A549 treated with AZD2906 at 1 μM for 4 hours (cell line): Measurements from ENCODE around the gene DPM2. TPM values are rescaled to one million over a fixed set of nuclear protein-coding genes. Genes with fewer than 3 reads are reported as not detected.

Experiments used
- total RNA-seq: library from RNA; stranded (reverse); fragments of 200-300 nt; extraction: Qiagen RNA extraction; gene quantifications from 5 replicates; pipeline ENCODE4 v1.2.3, GENCODE V29; 2022

Gene DPM2, protein sequence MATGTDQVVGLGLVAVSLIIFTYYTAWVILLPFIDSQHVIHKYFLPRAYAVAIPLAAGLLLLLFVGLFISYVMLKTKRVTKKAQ
- 32.7 to 43.3 TPM (median 42.9 TPM) in 5 replicates for total RNA-seq

DNA sequence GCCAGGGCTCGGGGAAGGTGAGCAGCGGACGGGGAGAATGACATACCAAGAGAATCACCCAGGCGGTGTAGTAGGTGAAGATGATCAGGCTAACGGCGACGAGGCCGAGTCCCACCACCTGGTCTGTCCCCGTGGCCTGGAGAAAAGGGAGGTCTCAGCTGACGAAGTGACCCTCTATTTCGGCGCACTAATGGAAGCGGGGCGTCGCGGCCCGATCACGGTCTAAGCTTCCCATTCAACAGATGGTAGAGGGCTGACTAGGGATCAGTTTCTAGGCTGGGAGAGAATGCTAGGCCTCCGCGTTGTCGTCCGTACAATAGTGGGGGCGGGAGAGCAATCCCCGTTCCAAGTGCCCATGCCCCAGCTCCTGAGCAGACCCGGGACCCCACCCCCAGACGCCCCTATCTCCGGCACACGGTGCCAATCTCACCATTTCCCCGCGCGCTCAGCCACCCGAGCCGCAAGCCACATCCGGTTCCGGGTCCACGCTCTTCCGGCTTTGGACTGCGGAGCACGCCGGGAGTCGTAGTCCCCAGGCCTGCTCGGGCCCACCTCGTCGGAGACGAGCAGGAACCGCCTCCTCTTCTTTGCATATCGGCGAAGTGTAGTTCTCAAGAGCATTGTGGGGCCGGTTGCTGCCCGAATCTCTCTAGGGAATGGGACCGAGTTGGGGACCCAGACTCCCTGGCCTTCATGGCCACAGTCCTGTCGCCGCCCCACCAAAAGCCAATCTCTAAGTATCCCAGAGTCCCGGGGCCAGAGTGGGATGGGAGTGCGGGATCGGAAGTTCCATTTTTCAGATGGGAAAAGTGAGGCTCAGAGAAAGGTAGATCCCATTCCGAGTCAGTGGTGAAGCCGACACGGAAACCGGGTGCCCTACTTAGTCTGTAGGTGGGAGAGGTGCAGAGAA is at the start of gene DPM2:
Gene DPM2, minus strand, starts transcription at position 467 of the 910 bp plus-strand sequence. Its CDS starts 34 bp downstream, at position 433.

DNA sequence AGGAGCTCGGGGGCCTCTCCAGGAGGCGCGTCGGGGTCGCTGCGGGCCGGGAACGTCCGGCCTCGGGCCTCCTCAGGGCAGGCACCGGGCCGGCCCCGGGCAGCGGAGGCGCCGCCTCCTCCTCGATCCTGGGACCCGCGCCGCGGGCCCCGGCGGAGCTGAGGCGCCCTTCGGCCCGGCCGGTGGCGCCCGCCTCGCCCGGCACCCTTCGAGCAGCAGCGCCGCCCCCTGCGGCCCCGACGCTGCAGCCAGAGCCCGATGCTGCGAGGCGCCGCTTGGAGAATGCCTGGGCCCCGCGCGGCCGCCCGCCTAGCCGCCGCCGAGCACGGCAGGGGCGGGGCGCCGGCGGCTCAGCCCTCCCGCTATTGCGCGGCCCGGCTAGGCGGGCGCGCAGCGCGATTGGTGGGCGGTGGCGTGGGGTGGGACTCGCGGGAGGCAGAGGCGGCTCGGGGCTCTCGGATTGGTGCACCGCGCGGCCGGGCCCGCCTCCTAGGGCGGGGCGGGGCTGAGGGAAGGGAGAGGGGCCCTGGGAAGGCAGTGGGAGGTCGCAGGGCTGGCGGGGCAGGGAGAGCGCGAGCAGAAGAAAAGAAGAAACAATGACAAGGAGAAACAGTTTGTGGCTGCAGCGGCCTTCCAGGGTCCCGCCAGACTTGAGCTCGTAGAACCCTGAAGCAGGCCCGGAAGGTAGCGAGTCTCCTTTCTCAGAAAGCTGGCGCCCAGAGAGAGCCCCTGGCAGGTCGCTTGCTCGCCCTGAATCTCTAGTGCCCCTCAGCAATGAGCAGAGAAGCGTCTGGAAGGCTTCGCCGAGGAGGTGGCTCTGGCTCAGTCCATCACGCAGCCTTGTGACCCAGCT is 43.3 kb upstream of the DPM2 start, which contains the start of gene EEIG1:
Gene EEIG1, minus strand, starts transcription at position 284 of the 853 bp plus-strand sequence. CDS start 852 bp downstream, outside the sequence.

DNA sequence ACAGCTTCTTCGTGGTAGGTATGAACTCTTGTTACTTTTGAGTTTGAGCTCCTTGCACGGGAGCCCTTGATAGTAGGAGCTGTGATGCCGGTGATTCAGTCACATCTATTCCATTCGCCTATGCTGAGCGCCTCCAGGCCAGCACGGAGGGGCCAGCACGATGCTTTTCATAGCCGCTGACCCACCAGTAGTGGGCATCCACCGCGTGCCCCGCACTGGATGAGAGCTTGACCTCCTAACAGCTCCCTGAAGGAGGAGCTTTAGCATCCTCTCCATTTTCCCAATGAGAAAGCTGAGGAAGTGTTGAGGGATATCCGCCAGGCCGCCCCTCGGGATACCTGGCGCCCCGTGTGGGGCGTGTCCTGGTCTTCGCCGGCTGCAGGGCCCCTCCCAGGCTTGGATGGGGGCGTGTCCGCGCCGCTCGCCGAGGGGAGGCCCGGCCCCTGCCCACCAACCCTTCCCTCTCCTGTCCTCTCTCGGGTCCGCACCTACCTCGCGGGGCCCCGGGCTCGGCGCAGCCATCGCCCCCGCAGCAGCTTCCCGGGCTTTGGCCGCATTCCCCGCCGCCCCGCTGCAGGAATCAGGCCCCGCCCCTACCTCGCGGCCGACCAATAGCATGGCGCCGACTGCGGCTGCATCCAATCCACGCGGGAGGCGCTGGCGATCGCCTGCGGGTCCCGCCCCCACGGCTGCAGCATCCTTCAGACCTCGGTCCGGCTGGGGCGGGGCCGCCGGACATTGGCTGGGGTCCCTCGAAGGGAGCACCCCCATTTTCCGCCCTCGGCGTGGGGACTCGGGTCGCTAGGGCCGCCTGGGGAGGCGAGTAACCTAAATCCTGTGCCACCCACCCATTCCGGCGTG is 7.2 kb downstream of the DPM2 start, which contains the start of gene PIP5KL1:
Gene PIP5KL1, minus strand, starts transcription at position 547 of the 861 bp plus-strand sequence. Its CDS starts 25 bp downstream, at position 522.

DNA sequence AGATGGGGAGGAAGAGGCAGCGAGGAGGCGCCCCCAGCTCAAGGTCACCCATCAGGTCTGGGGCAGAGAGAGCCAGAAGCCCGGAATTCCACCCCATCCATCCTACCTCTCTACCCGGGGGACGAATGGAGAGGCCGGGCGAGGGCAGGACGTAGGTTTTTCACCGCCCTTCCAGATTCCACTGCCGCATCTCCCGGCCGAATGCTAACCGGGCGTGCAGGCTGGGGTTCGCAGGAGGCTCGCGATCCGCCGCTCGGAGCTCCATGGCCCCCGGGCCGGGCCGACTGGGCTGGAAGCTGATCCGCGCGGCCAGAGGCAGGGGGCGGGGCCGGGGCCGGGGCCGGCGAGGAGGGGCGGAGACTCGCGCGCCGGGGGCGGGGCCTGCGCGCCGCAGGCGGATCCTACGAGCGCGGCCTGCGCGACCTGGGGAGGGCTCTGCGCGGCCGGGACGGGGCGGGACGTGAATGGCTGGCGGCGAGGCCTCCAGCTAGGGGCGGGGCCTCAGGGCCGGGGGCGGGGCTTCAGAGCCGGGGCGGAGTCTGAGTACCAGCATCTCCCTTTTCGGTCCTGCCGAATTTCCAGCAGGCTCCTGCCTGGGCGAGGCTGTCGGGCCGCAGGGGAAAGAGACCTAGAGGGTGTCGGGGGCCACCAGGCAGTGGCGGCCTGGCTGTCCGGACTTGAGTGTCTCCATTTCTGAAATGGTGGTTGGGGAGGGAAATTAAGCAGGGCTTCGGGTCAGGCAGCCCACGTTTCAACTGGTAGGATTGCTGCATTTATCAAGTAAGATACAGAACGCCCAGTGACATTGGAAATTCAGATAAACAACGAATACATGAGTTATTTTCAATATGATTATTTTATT is 20.7 kb downstream of the DPM2 start, which contains the start of gene ST6GALNAC4:
Gene ST6GALNAC4, minus strand, starts transcription at position 322 of the 862 bp plus-strand sequence. CDS start 622 bp downstream, outside the sequence.

DNA sequence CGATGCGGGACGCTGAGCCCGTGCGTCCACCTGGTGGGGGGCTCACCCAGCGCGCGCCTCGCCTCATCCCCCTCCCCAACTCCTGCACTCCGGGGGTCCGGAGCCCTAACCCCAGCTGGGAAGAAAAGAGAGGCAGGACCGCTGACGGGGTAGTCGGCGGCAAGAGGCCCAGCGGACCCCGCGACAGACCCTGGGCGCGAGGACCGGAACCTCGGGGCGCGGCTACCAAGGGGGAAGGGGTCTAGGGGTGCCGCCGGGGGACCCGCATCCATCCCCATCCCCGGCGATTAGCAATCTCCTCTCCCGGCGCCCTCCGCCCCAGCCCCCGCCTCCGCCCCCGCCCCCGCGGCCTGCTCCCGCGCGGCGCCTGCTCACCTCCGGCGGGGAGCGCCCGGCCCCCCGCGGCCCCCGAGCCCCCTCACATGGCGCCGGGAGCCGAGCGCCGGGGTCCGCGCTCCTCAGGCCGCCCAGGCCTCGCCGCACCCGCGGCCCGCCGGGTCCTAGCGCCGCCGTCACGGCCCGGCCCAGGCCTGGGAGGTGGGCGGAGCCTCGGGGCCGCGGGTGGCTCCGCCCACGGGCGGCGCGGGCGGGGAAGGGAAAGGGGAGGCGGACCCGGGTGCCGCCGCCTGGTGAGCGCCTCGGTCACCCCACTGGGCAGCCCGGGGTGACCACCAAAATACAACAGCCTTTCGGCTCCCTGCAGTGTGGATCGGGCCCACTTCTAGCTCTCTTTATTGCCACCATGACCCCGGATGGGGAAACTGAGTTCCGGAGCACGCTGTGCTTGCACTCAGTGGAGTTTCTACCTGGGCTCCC is 38.3 kb downstream of the DPM2 start, which contains the start of gene ST6GALNAC6:
Gene ST6GALNAC6, minus strand, starts transcription at position 476 of the 816 bp plus-strand sequence. CDS start 1,622 bp downstream, outside the sequence.

Other genes starting within 250 kb of the DPM2 start
- gene CFAP157, start 230.9 kb downstream of the DPM2 start, total RNA-seq = 0.02 to 0.09 TPM (median 0.06 TPM) in 4 of 5 replicates, not detected in the other
- 13.9 to 23.8 TPM (median 22.7 TPM) in 5 replicates for gene PTRH1, start 222.2 kb downstream of the DPM2 start, total RNA-seq
- 0.02 to 0.06 TPM (median 0.05 TPM) in 5 replicates for gene TTC16, start 221.8 kb downstream of the DPM2 start, total RNA-seq
- gene TOR2A, start 202.6 kb downstream of the DPM2 start, total RNA-seq = 12.0 to 18.9 TPM (median 16.7 TPM) in 5 replicates
- gene SH2D3C, start 159.2 kb downstream of the DPM2 start, total RNA-seq = 0.05 to 0.16 TPM (median 0.08 TPM) in 4 of 5 replicates, not detected in the other
- 41.7 to 49.1 TPM (median 45.3 TPM) in 5 replicates for gene CDK9, start 151.8 kb downstream of the DPM2 start, total RNA-seq
- 46.4 to 54.0 TPM (median 47.7 TPM) in 5 replicates for gene FPGS, start 135.0 kb downstream of the DPM2 start, total RNA-seq
- 0.10 to 0.15 TPM (median 0.13 TPM) in 5 replicates for gene ENG, start 83.2 kb downstream of the DPM2 start, total RNA-seq
- 40.5 to 83.7 TPM (median 75.3 TPM) in 5 replicates for gene AK1, start 60.2 kb downstream of the DPM2 start, total RNA-seq
- 18.7 to 22.7 TPM (median 22.1 TPM) in 5 replicates for gene ST6GALNAC6, start 38.3 kb downstream of the DPM2 start, total RNA-seq
- gene ST6GALNAC4, start 20.8 kb downstream of the DPM2 start, total RNA-seq = 14.2 to 16.2 TPM (median 15.7 TPM) in 5 replicates
- gene PIP5KL1, start 7.1 kb downstream of the DPM2 start, total RNA-seq = 1.1 to 2.4 TPM (median 1.8 TPM) in 5 replicates
- 36.3 to 51.9 TPM (median 38.3 TPM) in 5 replicates for gene EEIG1, start 43.1 kb upstream of the DPM2 start, total RNA-seq
- 4.8 to 8.0 TPM (median 7.0 TPM) in 5 replicates for gene NAIF1, start 129.5 kb upstream of the DPM2 start, total RNA-seq
- 7.6 to 8.9 TPM (median 8.7 TPM) in 5 replicates for gene SLC25A25, start 130.4 kb upstream of the DPM2 start, total RNA-seq
- gene PTGES2, start 189.9 kb upstream of the DPM2 start, total RNA-seq = 78.5 to 99.8 TPM (median 99.1 TPM) in 5 replicates
- 3.3 to 6.9 TPM (median 3.6 TPM) in 5 replicates for gene LCN2, start 211.6 kb upstream of the DPM2 start, total RNA-seq
- 39.5 to 74.4 TPM (median 67.3 TPM) in 5 replicates for gene BBLN, start 222.4 kb upstream of the DPM2 start, total RNA-seq